Activated CD8-positive, alpha-beta memory T cell treated with anti-CD3 and anti-CD28 coated beads for 1 hour (primary cell): ENCODE data around the gene RHOBTB1.
"Not testable (repeated sequence)": the region's sequence is repeated elsewhere in the genome, so short reads cannot be mapped to it uniquely, and the experiment has no call there.

Experiments used
- DNase-seq, 2 donors: peaks; one replicate each; pipeline ENCODE4 v3.0.0-alpha.2; 2020; ENCODE audit warnings: low read depth in 1 of 2; ENCODE audit errors: extremely low read depth in 1 of 2

The RHOBTB1 gene

GRCh38 chr10:60871215-60871614, 72.8 kb downstream of the RHOBTB1 start:
- no peak for DNase-seq

- no peak for DNase-seq
These were observed 73.2 kb downstream of the RHOBTB1 start for GRCh38 chr10:60870803-60871202.

- no peak for DNase-seq
These were observed 73.6 kb downstream of the RHOBTB1 start for GRCh38 chr10:60870416-60870728.

- DNase-seq: no peak
These were observed 74.2 kb downstream of the RHOBTB1 start for GRCh38 chr10:60869652-60870415.

GRCh38 chr10:60868946-60869345, 75.0 kb downstream of the RHOBTB1 start:
- DNase-seq: no peak

- no peak for DNase-seq
These were observed 78.7 kb downstream of the RHOBTB1 start for GRCh38 chr10:60865198-60865783.

GRCh38 chr10:60863796-60864195, 80.2 kb downstream of the RHOBTB1 start:
- no peak for DNase-seq

- no peak for DNase-seq
These were observed 81.5 kb downstream of the RHOBTB1 start for GRCh38 chr10:60862517-60862916.

GRCh38 chr10:60856405-60856804, 87.6 kb downstream of the RHOBTB1 start:
- DNase-seq: no peak

GRCh38 chr10:60853637-60854036, 90.3 kb downstream of the RHOBTB1 start:
- no peak for DNase-seq

- no peak for DNase-seq
These were observed 90.9 kb downstream of the RHOBTB1 start for GRCh38 chr10:60853107-60853506.

- DNase-seq: no peak
These were observed 94.2 kb downstream of the RHOBTB1 start for GRCh38 chr10:60849740-60850139.

GRCh38 chr10:60849217-60849616, 94.8 kb downstream of the RHOBTB1 start:
- no peak for DNase-seq

- no peak for DNase-seq
These were observed 95.3 kb downstream of the RHOBTB1 start for GRCh38 chr10:60848680-60849079.

GRCh38 chr10:60848126-60848525, 95.9 kb downstream of the RHOBTB1 start:
- no peak for DNase-seq

- DNase-seq: no peak
These were observed 97.8 kb downstream of the RHOBTB1 start for GRCh38 chr10:60846173-60846572.

- no peak for DNase-seq
These were observed 98.9 kb downstream of the RHOBTB1 start for GRCh38 chr10:60845038-60845437.

- no peak for DNase-seq
These were observed 101.3 kb downstream of the RHOBTB1 start for GRCh38 chr10:60842694-60843093.

GRCh38 chr10:60841227-60841626, 102.8 kb downstream of the RHOBTB1 start:
- DNase-seq: not testable (repeated sequence)

GRCh38 chr10:60835049-60835448, 108.9 kb downstream of the RHOBTB1 start:
- no peak for DNase-seq

GRCh38 chr10:60834401-60834800, 109.6 kb downstream of the RHOBTB1 start:
- DNase-seq: no peak

- DNase-seq: not testable (repeated sequence)
These were observed 111.8 kb downstream of the RHOBTB1 start for GRCh38 chr10:60832136-60832535.

GRCh38 chr10:60828489-60828852, 115.5 kb downstream of the RHOBTB1 start:
- no peak for DNase-seq
